Neuronal stem cell (in vitro differentiated cells): ENCODE measurements around the gene IFT88.

Source experiments
- DNase-seq: peaks from one replicate; pipeline ENCODE4 v3.0.0-alpha.2; 2013; ENCODE audit warnings: low spot score
- H2AFZ ChIP-seq: one replicate; pipeline ENCODE4 v1.6.1; 2013; ENCODE audit warnings: mild to moderate bottlenecking, low read length, inconsistent platforms
- H2AK5ac ChIP-seq: 2 replicates; pipeline ENCODE4 v1.6.1; 2013; ENCODE audit warnings: low read depth, mild to moderate bottlenecking, inconsistent platforms, low read length, moderate library complexity, mixed read lengths
- H2BK120ac ChIP-seq: 2 replicates; pipeline ENCODE4 v1.6.1; 2013; ENCODE audit warnings: low read depth, mild to moderate bottlenecking, inconsistent platforms, low read length, moderate library complexity, mixed read lengths
- H2BK12ac ChIP-seq: one replicate; pipeline ENCODE4 v1.6.1; 2013; ENCODE audit warnings: low read length, inconsistent platforms
- H2BK15ac ChIP-seq: 2 replicates; pipeline ENCODE4 v1.6.1; 2013; ENCODE audit warnings: mild to moderate bottlenecking, low read length, inconsistent platforms, mixed read lengths
- H2BK5ac ChIP-seq: one replicate; pipeline ENCODE4 v1.6.1; 2013; ENCODE audit warnings: inconsistent platforms, mild to moderate bottlenecking, low read length, moderate library complexity
- H3K14ac ChIP-seq: one replicate; pipeline ENCODE4 v1.6.1; 2013; ENCODE audit warnings: low read length, inconsistent platforms
- H3K18ac ChIP-seq: 2 replicates; pipeline ENCODE4 v1.6.1; 2013; ENCODE audit warnings: low read length, inconsistent platforms
- H3K23ac ChIP-seq: 2 replicates; pipeline ENCODE4 v1.6.1; 2013; ENCODE audit warnings: low read depth, mild to moderate bottlenecking, mixed read lengths, low read length, inconsistent platforms; ENCODE audit not compliant: poor library complexity
- H3K27ac ChIP-seq: replicated peaks from 3 replicates; pipeline ENCODE4 v1.5.1; 2013; ENCODE audit warnings: low read length, inconsistent platforms
- H3K27me3 ChIP-seq, 3 experiments: 2 replicates each; pipeline ENCODE4 v1.6.1; 2013; ENCODE audit warnings: low read length in 3 of 3, mild to moderate bottlenecking in 2 of 3, inconsistent platforms in 1 of 3, low read depth in 1 of 3, mixed read lengths in 1 of 3, moderate library complexity in 1 of 3; ENCODE audit not compliant: control insufficient read depth in 3 of 3, insufficient read depth in 3 of 3
- H3K36me3 ChIP-seq, 2 donors: replicated peaks in 1 of 2; 2 replicates each; pipeline ENCODE4 v1.6.1; 2013; ENCODE audit warnings: low read length in 2 of 2; ENCODE audit not compliant: control insufficient read depth in 2 of 2, insufficient read depth in 2 of 2
- H3K4ac ChIP-seq: 2 replicates; pipeline ENCODE4 v1.6.1; 2013; ENCODE audit warnings: inconsistent platforms, mild to moderate bottlenecking, low read length, moderate library complexity
- H3K4me1 ChIP-seq, 2 donors: 1 replicate in 1 of 2; 2 replicates in 1 of 2; pipeline ENCODE4 v1.6.1; 2013; ENCODE audit warnings: low read length in 2 of 2, low read depth in 1 of 2; ENCODE audit not compliant: control insufficient read depth in 2 of 2, insufficient read depth in 1 of 2
- H3K4me2 ChIP-seq: one replicate; pipeline ENCODE4 v1.6.1; 2013; ENCODE audit warnings: mild to moderate bottlenecking, low read length, inconsistent platforms; ENCODE audit not compliant: insufficient read depth, poor library complexity, severe bottlenecking
- H3K4me3 ChIP-seq, 2 donors: 2 replicates each; pipeline ENCODE4 v1.5.1; 2013; ENCODE audit warnings: low read length in 2 of 2, mild to moderate bottlenecking in 2 of 2, inconsistent platforms in 1 of 2, moderate library complexity in 1 of 2
- H3K79me1 ChIP-seq: one replicate; pipeline ENCODE4 v1.6.1; 2013; ENCODE audit warnings: low read depth, mild to moderate bottlenecking, inconsistent platforms, low read length, moderate library complexity
- H3K9ac ChIP-seq: one replicate; pipeline ENCODE4 v1.6.1; 2013; ENCODE audit warnings: mild to moderate bottlenecking, low read depth, low read length, inconsistent platforms; ENCODE audit not compliant: poor library complexity
- H3K9me3 ChIP-seq, 2 donors: replicated peaks in 1 of 2; 2 replicates each; pipeline versions ENCODE3 to v1.6.1; 2013; ENCODE audit warnings: low read length in 2 of 2, mild to moderate bottlenecking in 2 of 2, inconsistent platforms in 1 of 2, low read depth in 1 of 2, mixed read lengths in 1 of 2, moderate library complexity in 1 of 2; ENCODE audit not compliant: control insufficient read depth in 2 of 2, insufficient read depth in 1 of 2
- H4K8ac ChIP-seq: one replicate; pipeline ENCODE4 v1.6.1; 2013; ENCODE audit warnings: low read depth, mild to moderate bottlenecking, inconsistent platforms, low read length, moderate library complexity
- H4K91ac ChIP-seq: one replicate; pipeline ENCODE4 v1.6.1; 2013; ENCODE audit warnings: low read length, low read depth, mild to moderate bottlenecking, inconsistent platforms; ENCODE audit not compliant: poor library complexity
- WGBS, 2 donors: extraction: QIAGEN DNeasy Blood & Tissue Kit; methylation state at CpG; one replicate each; pipeline ENCODE4 v1.1.7; 2013; ENCODE audit warnings: missing lambda C conversion rate in 2 of 2, mixed read lengths in 1 of 2; ENCODE audit not compliant: insufficient read length in 2 of 2, insufficient replicate concordance in 1 of 2; ENCODE audit errors: extremely low coverage in 2 of 2; 5-methylcytosine and 5-hydroxymethylcytosine counted together

Gene IFT88

GRCh38 chr13:20526664-20527063 is 40.3 kb upstream of the IFT88 start:
- H3K9me3 ChIP-seq, result no peaks in the 10 kb centered on the region
- no peak overlapping the region for H3K4ac ChIP-seq
- no peak overlapping the region for H3K9ac ChIP-seq
- no peak overlapping the region for H3K14ac ChIP-seq
- DNase-seq, result no peak
- H3K27me3 ChIP-seq, result peaks cover 4 to 44% (median 25%) of the 10 kb centered on the region in 3 experiments
- no peaks in the 10 kb centered on the region for H3K36me3 ChIP-seq
- H3K79me1 ChIP-seq, result no peaks in the 10 kb centered on the region
- no peak overlapping the region for H4K91ac ChIP-seq
- H2BK120ac ChIP-seq, result no peak overlapping the region
- peak overlapping the region; percentile 93 for H2AFZ ChIP-seq
- no peak overlapping the region for H3K4me2 ChIP-seq
- no peak overlapping the region for H2AK5ac ChIP-seq
- H3K23ac ChIP-seq, result no peak overlapping the region
- H3K27ac ChIP-seq, result no peak overlapping the region
- no peak overlapping the region for H3K4me3 ChIP-seq
- H2BK12ac ChIP-seq, result no peak overlapping the region
- H3K18ac ChIP-seq, result no peak overlapping the region
- H4K8ac ChIP-seq, result no peak overlapping the region
- H3K4me1 ChIP-seq, result peaks cover 2 to 3% of the 10 kb centered on the region in 2 donors
- H2BK5ac ChIP-seq, result no peak overlapping the region
- no peak overlapping the region for H2BK15ac ChIP-seq
- WGBS, 2 donors, result no CpG with 5 or more reads among the region's 6 CpGs

GRCh38 chr13:20528452-20528851 is 38.5 kb upstream of the IFT88 start:
- H3K36me3 ChIP-seq, result no peaks in the 10 kb centered on the region
- H3K4ac ChIP-seq, result no peak overlapping the region
- H3K9me3 ChIP-seq, result no peaks in the 10 kb centered on the region
- H3K4me3 ChIP-seq, result no peak overlapping the region
- no peak overlapping the region for H4K8ac ChIP-seq
- H3K27ac ChIP-seq, result no peak overlapping the region
- H3K79me1 ChIP-seq, result no peaks in the 10 kb centered on the region
- no peak overlapping the region for H2AFZ ChIP-seq
- no peak overlapping the region for H4K91ac ChIP-seq
- H2BK120ac ChIP-seq, result no peak overlapping the region
- no peak overlapping the region for H3K14ac ChIP-seq
- H3K9ac ChIP-seq, result no peak overlapping the region
- peaks cover 4 to 40% (median 25%) of the 10 kb centered on the region in 3 experiments for H3K27me3 ChIP-seq
- WGBS, 2 donors, result no CpG with 5 or more reads among the region's 2 CpGs
- H2BK15ac ChIP-seq, result no peak overlapping the region
- no peak overlapping the region for H2BK5ac ChIP-seq
- no peak overlapping the region for H3K23ac ChIP-seq
- H3K18ac ChIP-seq, result no peak overlapping the region
- H2AK5ac ChIP-seq, result no peak overlapping the region
- H3K4me1 ChIP-seq, result peaks cover 2 to 3% of the 10 kb centered on the region in 2 donors
- DNase-seq, result no peak
- no peak overlapping the region for H2BK12ac ChIP-seq
- H3K4me2 ChIP-seq, result no peak overlapping the region

GRCh38 chr13:20534038-20534608 is 32.8 kb upstream of the IFT88 start:
- no peak overlapping the region for H3K4me2 ChIP-seq
- H2BK120ac ChIP-seq, result no peak overlapping the region
- H4K8ac ChIP-seq, result no peak overlapping the region
- no peak overlapping the region for H4K91ac ChIP-seq
- no peak overlapping the region for H3K9ac ChIP-seq
- no peaks in the 10 kb centered on the region for H3K36me3 ChIP-seq
- H2BK15ac ChIP-seq, result no peak overlapping the region
- H2AFZ ChIP-seq, result no peak overlapping the region
- WGBS, 2 donors, result no CpG with 5 or more reads among the region's 10 CpGs
- no peak overlapping the region for H3K4ac ChIP-seq
- no peak overlapping the region for H2AK5ac ChIP-seq
- no peak overlapping the region for H3K18ac ChIP-seq
- no peak overlapping the region for H2BK12ac ChIP-seq
- H2BK5ac ChIP-seq, result no peak overlapping the region
- no peak overlapping the region for H3K4me3 ChIP-seq
- H3K27ac ChIP-seq, result no peak overlapping the region
- no peak overlapping the region for H3K14ac ChIP-seq
- DNase-seq, result no peak
- H3K27me3 ChIP-seq, result peaks cover 0 to 1% (median 0%) of the 10 kb centered on the region in 3 experiments
- no peaks in the 10 kb centered on the region for H3K4me1 ChIP-seq
- no peaks in the 10 kb centered on the region for H3K79me1 ChIP-seq
- no peaks in the 10 kb centered on the region for H3K9me3 ChIP-seq
- H3K23ac ChIP-seq, result no peak overlapping the region

GRCh38 chr13:20536992-20537391 is 30.0 kb upstream of the IFT88 start:
- Histone ChIP-seq H3K27me3 (no peaks in the 10 kb centered on the region), H3K14ac (no peak overlapping the region), H2BK15ac (no peak overlapping the region), H3K36me3 (no peaks in the 10 kb centered on the region), H2AFZ (no peak overlapping the region), H3K18ac (no peak overlapping the region), H2AK5ac (no peak overlapping the region), H3K27ac (no peak overlapping the region), H2BK120ac (no peak overlapping the region), H4K91ac (no peak overlapping the region), H3K4me2 (no peak overlapping the region), H2BK5ac (no peak overlapping the region), H3K79me1 (no peaks in the 10 kb centered on the region), H3K4ac (no peak overlapping the region), H3K9me3 (no peaks in the 10 kb centered on the region), H3K4me3 (no peak overlapping the region), H4K8ac (no peak overlapping the region), H3K9ac (no peak overlapping the region), H3K23ac (no peak overlapping the region), H2BK12ac (no peak overlapping the region), H3K4me1 (no peaks in the 10 kb centered on the region)
- DNase-seq, result no peak
